Measurements from ENCODE around the gene NPY5R.

DNA sequence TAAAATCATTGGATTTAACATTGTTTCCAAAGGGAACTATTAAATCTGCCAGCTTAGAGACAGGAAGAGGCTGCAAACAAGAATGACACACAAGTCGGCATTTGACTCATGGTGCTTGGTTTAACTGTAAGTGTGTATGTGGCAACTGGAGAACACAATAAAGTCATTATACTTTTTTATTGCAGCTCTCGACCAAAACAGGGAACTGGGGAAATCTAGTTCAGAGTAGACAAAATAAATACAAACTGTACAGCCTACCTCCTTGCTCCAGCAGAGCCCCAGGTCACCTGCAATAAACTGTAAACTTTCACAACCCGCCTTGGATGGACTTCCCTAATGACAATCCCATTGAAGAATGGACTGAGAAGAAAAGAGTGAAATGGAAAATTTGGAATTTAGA, 24.0 kb downstream of the NPY5R start:
- TF ChIP-seq POLR2A (IDR thresholded peaks at IDR 0.05; ENCODE audit: low read depth, low read length) (no peak), SPI1 (IDR thresholded peaks at IDR 0.05; ENCODE audit: low read depth, low read length) (no peak), PAX5 (IDR thresholded peaks at IDR 0.05; ENCODE audit: insufficient read depth, low read length, severe bottlenecking) (no peak), TAF1 (IDR thresholded peaks at IDR 0.05; ENCODE audit: low read depth, low read length) (no peak)
